ENCODE data around the gene ZNF117.
"Not testable (repeated sequence)": the region's sequence is repeated elsewhere in the genome, so short reads cannot be mapped to it uniquely, and the experiment has no call there.

Gene ZNF117

DNA sequence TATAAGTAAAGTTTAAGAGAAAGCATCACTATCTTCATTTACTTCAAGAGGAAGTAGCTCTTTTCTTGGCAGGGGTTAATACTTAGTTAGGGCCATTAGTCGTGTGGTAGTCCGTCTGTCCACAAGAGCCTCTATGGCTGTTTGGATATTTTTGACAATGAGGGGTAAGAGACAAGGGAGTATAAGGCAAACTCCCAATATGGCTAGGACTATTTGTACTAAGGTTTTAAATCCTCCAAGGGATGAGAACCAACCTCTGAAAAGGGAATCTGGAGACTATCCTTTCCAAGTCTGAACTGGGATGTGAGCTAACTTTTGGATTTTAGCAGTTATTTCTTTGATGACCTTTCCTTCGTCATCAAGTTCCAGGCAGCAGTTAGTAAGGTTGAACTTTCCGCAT lies at the start of gene ZNF117:
Gene ZNF117 (minus strand): TSS at position 101 of the 400 bp plus-strand sequence.
- no peak within 1 kb of the TSS for H3K4me3 ChIP-seq (replicated peaks; ENCODE audit: low read depth, low read length)
- TF ChIP-seq, protein P1, sequence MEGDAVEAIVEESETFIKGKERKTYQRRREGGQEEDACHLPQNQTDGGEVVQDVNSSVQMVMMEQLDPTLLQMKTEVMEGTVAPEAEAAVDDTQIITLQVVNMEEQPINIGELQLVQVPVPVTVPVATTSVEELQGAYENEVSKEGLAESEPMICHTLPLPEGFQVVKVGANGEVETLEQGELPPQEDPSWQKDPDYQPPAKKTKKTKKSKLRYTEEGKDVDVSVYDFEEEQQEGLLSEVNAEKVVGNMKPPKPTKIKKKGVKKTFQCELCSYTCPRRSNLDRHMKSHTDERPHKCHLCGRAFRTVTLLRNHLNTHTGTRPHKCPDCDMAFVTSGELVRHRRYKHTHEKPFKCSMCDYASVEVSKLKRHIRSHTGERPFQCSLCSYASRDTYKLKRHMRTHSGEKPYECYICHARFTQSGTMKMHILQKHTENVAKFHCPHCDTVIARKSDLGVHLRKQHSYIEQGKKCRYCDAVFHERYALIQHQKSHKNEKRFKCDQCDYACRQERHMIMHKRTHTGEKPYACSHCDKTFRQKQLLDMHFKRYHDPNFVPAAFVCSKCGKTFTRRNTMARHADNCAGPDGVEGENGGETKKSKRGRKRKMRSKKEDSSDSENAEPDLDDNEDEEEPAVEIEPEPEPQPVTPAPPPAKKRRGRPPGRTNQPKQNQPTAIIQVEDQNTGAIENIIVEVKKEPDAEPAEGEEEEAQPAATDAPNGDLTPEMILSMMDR (IDR thresholded peaks at IDR 0.05; ENCODE audit: low read depth, low read length, missing control alignments): no peak
- no peak for DNase-seq (ENCODE audit: extremely low read depth, low read depth)

DNA sequence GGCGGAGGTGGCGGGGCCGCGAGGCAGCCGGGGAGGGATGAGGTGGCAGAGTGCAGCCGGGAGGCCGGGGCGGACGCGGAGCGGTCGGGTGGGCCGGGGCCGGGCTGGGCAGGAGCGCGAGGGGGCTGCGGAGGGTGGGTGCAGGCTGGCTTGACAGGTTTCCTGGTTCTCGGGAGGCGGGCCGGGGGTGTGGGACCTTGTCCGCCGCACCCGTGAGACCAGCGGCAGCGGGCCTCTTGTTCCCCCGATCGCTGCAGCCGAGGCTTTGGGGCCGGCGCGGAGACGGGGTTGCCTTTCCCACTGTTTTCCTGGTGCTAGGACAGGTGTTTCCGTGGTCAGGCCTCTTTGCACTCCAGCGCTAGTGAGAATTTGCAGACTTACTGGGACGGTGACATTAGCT lies 47.9 kb upstream of the ZNF117 start:
- DNase-seq (ENCODE audit: extremely low read depth, low read depth): not testable (repeated sequence)
- peak overlapping the region; percentile 59 for H3K4me3 ChIP-seq (replicated peaks; ENCODE audit: low read depth, low read length)

DNA sequence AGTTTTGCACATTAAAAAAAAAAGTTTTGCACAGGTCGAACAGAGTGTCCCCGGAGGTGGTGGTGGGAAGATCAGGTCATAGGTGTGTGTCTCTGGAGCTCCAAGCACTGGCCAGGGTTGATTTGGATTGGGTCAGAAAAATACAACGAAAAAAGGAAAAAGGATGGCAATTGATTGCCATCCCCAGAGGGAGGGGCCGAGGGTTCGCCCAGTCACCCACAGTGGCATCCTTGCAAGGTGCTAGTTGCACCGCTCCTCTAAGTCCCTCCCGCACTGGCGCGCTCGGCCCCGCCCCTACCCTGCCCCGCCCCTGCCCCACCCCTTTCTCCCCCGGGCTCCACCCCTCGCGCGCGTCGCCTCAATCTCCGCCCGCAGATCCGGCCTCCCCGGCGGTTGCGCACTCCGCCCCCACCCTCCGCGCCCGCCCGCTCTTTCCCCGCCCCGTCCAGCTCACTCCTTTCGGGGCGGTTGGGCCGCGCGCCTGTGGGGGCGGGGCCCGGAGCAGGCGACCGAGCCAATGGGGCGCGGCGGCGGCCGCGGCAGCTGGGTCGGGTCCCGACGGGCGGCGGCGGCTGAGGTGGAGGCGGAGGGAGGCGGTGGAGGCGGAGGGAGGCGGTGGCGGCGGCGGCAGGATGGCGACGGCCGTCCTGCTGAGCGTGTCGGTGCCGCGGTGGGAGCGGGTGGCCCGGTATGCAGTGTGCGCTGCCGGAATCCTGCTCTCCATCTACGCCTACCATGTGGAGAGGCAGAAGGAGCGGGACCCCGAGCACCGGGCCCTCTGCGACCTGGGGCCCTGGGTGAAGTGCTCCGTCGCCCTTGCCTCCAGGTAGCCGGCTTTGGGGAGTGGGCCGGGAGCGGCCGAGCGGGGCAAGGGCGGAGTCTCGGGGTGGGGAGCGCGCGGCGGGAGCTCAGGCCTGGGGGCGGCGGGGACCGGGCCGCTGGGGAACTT lies 47.2 kb upstream of the ZNF117 start:
- peak; percentile 37 for DNase-seq (ENCODE audit: extremely low read depth, low read depth)
- H3K4me3 ChIP-seq (replicated peaks; ENCODE audit: low read depth, low read length): peak overlapping the region; percentile 59
- TF ChIP-seq, protein P1 (IDR thresholded peaks at IDR 0.05; ENCODE audit: low read depth, low read length, missing control alignments): no peak

DNA sequence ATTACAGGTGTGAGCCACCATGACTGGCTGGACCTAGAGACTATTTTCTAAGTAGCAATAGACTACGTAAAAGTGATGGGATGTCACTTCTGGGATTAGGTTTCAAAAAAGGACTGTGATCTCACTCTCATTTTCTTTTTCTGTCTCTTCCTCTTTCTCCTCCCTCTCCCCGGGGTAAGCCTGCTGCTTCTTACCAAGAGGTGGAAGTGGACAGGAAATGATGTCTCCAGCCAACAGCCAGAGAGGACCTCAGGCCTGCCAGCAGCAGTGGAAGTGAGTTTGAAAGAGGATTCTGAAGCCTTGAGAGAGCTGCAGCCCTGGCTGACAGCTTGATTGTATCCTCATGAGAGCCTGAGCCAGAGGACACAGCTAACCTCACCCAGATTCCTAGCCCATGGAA lies 45.7 kb upstream of the ZNF117 start:
- not testable (repeated sequence) for H3K4me3 ChIP-seq (replicated peaks; ENCODE audit: low read depth, low read length); DNase-seq (ENCODE audit: extremely low read depth, low read depth)

DNA sequence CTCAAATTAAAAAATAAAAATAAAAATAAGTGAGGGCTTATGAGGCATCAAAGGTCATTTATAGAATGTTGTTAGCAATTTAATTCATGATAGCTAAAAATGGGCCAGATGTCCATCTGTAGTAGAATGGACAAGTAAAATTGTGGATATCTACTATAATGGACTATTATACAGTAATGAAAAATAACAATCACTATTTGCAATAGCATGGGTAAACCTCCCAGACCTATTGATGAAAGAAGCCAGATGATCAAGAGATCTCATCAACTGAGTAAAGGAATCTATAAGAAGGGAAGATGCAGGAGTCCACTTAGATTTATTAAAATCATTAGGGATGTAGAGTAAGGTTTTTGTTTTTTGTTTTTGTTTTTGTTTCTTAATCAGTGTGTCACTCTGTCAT lies 44.6 kb upstream of the ZNF117 start:
- DNase-seq (ENCODE audit: extremely low read depth, low read depth); H3K4me3 ChIP-seq (replicated peaks; ENCODE audit: low read depth, low read length): not testable (repeated sequence)

DNA sequence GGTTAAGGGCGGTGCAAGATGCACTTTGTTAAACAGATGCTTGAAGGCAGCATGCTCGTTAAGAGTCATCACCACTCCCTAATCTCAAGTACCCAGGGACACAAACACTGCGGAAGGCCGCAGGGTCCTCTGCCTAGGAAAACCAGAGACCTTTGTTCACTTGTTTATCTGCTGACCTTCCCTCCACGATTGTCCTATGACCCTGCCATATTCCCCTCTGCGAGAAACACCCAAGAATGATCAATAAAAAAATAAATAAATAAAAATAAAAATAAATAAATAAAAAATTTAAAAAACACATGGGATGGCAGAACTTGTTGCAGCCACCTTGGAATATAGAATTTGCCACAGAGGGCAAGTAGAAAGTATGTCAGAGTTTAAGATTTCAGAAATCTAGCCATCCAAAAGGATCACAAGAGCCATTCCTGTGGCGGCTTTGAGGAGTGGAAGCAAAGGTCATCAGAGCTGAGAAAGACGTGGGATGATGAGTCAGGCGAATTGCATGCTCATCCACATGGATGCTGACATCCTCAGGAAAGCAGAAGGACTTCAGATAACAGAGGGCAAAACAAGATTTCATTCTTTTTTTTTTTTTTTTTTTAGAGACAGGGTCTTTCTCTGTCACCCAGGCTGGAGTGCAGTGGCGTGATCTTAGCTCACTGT lies 43.4 kb upstream of the ZNF117 start:
- DNase-seq (ENCODE audit: extremely low read depth, low read depth): not testable (repeated sequence)

DNA sequence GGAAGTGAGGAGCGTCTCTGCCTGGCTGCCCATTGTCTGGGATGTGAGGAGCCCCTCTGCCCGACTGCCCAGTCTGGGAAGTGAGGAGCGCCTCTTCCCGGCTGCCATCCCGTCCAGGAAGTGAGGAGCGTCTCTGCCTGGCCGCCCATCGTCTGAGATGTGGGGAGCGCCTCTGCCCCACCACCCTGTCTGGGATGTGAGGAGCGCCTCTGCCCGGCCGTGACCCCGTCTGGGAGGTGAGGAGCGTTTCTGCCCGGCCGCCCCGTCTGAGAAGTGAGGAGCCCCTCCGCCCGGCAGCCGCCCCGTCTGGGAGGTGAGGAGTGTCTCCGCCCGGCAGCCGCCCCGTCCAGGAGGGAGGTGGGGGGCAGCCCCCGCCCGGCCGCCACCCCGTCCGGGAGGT lies 42.6 kb upstream of the ZNF117 start:
- DNase-seq (ENCODE audit: extremely low read depth, low read depth): not testable (repeated sequence)

More for the DNA sequence above, 43.4 kb upstream of the ZNF117 start:
- not testable (repeated sequence) for H3K4me3 ChIP-seq (replicated peaks; ENCODE audit: low read depth, low read length)

DNA sequence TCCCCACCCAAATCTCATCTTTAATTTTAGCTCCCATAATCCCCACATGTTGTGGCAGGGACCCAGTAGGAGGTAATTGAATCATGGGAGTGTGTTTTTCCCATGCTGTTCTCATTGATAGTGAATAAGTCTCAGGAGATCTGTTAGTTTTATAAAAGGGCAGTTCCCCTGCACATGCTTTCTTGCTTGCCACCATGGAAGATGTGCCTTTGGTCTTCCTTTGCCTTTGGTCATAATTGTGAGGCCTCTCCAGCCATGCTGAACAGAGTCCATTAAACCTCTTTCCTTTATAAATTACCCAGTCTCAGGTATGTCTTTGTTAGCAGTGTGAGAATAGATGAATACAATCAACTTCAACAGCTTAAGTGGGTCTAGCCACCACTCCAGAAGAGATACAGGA lies 34.2 kb upstream of the ZNF117 start:
- not testable (repeated sequence) for H3K4me3 ChIP-seq (replicated peaks; ENCODE audit: low read depth, low read length); DNase-seq (ENCODE audit: extremely low read depth, low read depth)

More for the DNA sequence above, 42.6 kb upstream of the ZNF117 start:
- not testable (repeated sequence) for H3K4me3 ChIP-seq (replicated peaks; ENCODE audit: low read depth, low read length)

DNA sequence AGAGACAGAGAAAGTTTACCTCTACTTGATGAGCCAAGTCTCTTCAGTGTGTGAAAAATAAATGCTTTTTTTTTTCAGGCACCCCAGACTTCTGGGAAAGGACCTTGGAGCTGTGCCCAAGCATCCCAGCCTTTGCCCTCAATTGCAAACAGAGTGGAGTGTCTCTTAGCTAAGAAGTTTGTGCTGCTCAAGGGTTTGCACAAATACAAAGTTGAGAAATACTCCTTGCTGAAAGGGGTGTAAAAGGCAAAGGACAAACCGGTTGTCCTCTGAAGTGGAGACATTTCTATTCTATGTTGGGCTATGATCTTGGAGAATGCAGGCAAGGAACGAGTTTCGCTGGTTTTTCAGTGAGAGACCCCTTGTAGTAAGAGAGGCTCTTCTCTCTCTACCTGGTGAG lies 30.1 kb upstream of the ZNF117 start:
- not testable (repeated sequence) for H3K4me3 ChIP-seq (replicated peaks; ENCODE audit: low read depth, low read length); DNase-seq (ENCODE audit: extremely low read depth, low read depth)

DNA sequence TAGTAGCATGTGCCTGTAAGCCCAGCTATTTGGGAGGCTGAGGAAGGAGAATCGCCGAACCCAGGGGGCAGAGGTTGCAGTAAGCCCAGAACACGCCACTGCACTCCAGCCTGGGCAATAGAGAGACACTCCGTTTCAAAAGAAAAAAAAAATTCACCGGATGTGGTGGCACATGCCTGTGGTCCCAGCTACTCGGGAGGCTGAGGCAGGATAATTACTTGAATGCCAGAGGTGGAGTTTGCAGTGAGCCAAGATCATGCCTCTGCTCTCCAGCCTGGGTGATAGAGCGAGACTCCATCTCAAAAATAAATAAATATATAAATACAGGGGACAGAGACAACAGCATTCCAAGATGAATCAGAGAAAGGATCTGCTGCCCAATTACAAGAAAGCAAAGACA lies 19.0 kb upstream of the ZNF117 start:
- not testable (repeated sequence) for H3K4me3 ChIP-seq (replicated peaks; ENCODE audit: low read depth, low read length); DNase-seq (ENCODE audit: extremely low read depth, low read depth)

DNA sequence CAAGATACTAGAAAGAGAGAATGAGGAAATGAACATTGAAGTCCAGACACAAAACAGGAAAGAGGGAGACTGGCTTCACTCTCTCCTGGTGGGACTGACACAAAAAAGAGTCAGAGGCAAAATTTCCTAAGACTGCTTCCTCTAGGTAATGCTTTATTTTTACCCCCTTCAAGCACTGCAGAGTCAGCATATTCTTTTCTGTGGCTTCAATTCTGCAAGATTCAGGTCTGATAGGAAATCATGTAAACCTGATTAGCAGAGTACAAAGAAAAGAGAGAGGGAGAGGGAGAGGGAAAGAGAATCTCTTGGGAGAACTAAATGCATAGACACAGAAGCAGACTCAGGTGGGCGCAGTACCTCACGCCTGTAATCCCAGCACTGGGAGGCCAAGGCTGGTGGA lies 18.6 kb upstream of the ZNF117 start:
- not testable (repeated sequence) for DNase-seq (ENCODE audit: extremely low read depth, low read depth); H3K4me3 ChIP-seq (replicated peaks; ENCODE audit: low read depth, low read length)

DNA sequence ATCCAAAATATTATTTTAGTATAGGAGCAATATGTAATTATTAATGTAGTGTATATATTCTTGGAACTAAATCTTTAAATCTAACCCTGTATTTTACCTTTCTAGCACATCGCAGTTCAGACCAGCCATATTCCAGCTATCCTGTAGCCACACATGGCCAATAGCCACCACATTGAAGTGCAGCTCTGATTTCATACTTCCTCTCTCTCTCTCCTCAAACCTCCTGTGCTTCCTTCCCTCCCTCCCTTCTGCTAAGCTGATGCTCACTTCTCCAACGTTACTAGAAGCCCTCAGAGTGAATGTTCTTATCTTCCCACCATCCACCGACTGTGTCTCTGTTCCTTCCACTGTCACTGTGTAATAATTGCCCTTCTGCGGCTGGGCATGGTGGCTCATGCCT lies 16.2 kb upstream of the ZNF117 start:
- DNase-seq (ENCODE audit: extremely low read depth, low read depth): not testable (repeated sequence)

More for the DNA sequence above, 16.2 kb upstream of the ZNF117 start:
- peak overlapping the region; percentile 70; the same call in 1 of the 2 replicates for H3K4me3 ChIP-seq (replicated peaks; ENCODE audit: low read depth, low read length)
